Caki2 (cell line): ENCODE measurements around the gene NHP2. TPM values are rescaled to one million over a fixed set of nuclear protein-coding genes. Genes with fewer than 3 reads are reported as not detected.
"Not testable (repeated sequence)": the region's sequence is repeated elsewhere in the genome, so short reads cannot be mapped to it uniquely, and the experiment has no call there.

ENCODE experiments used
- DNase-seq: peaks from one replicate; pipeline ENCODE4 v3.0.0-alpha.2; 2015; ENCODE audit warnings: low read depth
- in situ Hi-C: cut with HindIII; loops from 2 replicates; pipeline ENCODE4 v1.10.0; 2016; ENCODE audit warnings: low sequenced_read_pairs, low pct_unique_long_range_greater_than_20kb, mixed read lengths
- total RNA-seq: library from RNA; depleted of rRNA; stranded (reverse); fragments of >200 nt; shearing (Covaris generic); gene quantifications from 2 replicates; pipeline ENCODE4 v1.2.3, GENCODE V29; 2014; ENCODE audit warnings: low replicate concordance

The NHP2 gene
- total RNA-seq, 1 experiment from 2014 or later, result 352 TPM

DNA sequence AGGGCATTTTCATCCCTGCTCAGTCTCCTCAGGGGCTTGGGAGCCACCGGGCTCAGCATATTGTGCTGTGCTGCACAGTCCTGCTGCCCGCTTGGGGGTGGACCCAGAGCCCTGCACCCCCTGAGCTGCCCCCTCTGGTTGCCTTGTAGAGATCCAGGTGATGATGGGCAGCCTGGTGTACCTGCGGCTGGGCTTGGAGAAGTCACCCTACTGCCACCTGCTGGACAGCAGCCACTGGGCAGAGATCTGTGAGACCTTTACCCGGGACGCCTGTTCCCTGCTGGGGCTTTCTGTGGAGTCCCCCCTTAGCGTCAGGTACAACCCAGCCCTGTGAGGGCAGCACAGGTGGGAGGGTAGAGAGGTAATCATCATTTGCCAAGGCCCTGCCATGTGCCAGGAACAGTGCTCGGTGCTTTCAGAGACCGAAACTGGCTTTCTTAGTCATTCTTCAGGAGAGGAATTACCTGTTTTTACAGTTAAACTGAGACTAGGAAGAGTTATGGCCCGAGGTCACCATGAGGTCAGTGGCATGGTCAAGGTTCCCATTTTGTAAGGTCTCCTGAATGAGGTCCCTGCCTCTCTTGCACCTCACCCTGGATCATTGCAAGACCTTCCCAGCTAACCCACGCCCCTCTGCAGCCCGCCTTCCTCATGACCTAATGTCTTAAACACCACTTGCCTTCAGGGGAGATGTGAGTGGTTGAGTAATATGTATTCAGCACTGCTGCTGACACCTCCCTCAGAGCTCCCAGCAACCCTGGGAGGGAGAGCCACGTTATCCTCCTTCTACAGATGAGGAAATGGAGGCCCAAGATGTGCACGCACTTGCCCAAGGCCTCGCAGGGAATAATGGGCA lies 7.5 kb downstream of the NHP2 start:
- DNase-seq, result peak; percentile 61
- in situ Hi-C loops, result no loop called here

- no peak for DNase-seq
- in situ Hi-C loops, result no loop called here
These were observed 9.8 kb downstream of the NHP2 start for GRCh38 chr5:178143901-178144300.

DNA sequence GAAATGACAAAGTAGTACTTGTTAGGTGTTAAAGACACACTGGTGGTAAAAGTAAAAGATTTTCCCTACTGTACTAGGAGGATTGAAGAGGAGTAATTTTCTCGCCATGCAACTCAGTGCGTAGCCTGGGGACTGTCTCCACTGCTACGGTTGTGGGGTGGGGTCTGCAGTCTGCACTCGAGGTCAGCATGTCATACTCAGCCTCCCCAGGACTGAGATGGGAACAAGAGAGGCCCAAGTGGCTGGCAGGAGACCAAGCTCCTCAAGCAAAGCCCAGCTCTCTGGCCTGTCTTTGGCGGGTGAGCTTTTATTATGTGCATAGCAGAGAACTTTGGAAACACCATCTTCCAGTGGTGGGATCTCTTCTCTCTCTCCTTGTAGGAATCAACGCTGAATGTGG lies 10.4 kb downstream of the NHP2 start:
- in situ Hi-C loops, result no loop called here
- no peak for DNase-seq

- in situ Hi-C loops, result no loop called here
- no peak for DNase-seq
These were observed 11.0 kb downstream of the NHP2 start for GRCh38 chr5:178142642-178143041.

- DNase-seq, result no peak
- in situ Hi-C loops, result no loop called here
These were observed 12.1 kb downstream of the NHP2 start for GRCh38 chr5:178141550-178141949.

DNA sequence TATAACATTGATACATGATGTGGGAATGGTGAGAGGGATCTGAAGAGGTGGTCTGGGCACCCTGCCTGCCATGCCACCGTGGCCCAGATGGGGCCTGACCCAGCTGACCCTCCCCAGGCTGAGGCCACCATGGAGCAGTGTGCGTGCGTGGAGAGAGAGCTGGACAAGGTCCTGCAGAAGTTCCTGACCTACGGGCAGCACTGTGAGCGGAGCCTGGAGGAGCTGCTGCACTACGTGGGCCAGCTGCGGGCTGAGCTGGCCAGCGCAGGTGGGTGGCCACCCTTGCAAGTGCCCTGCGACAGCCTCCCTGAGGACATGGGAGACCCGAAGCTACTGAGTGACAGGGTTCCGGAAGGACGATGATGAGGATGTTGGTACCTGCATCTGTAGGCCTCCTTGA lies 15.7 kb downstream of the NHP2 start:
- no peak for DNase-seq
- in situ Hi-C loops, result no loop called here

DNA sequence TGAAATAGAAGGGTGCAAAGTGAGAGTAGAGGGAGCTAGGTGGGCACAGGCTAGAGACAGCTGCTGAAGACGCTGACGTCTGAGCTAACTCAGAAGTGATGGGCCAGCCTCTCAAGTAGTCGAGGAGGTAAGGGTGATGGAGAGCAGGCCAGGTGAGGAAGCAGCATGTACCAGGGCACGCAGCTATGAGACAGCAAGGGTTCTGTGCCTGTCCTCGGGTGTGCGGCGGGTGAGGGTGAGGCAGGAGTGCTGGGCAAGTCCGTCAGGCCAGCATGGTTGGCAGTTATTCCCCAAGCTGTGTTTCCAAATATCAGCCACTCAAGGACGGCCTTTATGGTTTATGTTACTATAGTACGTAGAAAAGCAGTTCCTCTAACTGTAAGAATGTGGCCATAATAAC lies 16.7 kb downstream of the NHP2 start:
- DNase-seq, result no peak
- in situ Hi-C loops, result no loop called here

DNA sequence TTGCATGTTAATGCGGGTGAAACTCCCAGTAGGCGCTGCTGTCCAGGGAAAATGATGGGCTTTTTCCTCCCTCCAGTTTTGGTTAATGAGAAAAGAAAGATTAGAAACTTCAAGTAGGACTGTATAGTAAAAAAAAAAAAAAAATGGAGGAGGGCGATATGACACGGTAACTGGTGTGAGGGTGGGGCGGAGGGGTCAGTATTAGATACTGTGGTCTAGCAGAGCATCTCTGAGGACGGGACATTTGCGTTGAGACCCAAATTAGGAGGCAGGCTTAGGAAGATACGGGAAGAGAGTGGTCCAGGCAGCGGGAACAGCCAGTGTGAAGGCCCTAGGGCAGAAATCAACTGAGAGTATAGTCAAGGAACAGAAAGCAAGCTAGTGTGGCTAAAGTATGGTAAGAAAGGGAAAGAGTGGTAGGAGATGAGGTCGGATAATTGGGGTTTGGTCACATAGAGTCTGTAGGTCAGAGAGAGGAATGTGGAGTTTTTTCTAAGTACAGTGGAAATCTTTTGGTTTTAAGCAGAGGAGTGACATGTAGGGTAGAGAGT lies 22.2 kb downstream of the NHP2 start:
- no peak for DNase-seq
- in situ Hi-C loops, result no loop called here

- peak; percentile 85 for DNase-seq
- in situ Hi-C loops, result no loop called here
These were observed 22.9 kb downstream of the NHP2 start, which contains the start of gene RMND5B for GRCh38 chr5:178130576-178131445. Gene RMND5B (plus strand): TSS chr5:178131014. CDS start chr5:178138120, 7,106 bp downstream.

DNA sequence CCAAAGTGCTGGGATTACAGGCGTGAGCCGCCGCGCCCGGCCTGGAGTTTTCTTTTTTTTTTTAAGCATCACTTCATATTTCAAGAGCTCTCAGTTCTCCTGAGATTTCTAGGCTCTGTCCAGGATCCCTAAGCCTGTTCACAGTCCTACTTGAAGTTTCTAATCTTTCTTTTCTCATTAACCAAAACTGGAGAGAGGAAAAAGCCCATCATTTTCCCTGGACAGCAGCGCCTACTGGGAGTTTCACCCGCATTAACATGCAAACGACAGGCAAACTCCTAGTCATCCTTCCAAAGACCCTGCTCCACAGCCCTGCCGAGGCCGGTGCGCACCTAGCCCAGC lies 23.5 kb downstream of the NHP2 start:
- in situ Hi-C loops, result not testable (repeated sequence)

DNA sequence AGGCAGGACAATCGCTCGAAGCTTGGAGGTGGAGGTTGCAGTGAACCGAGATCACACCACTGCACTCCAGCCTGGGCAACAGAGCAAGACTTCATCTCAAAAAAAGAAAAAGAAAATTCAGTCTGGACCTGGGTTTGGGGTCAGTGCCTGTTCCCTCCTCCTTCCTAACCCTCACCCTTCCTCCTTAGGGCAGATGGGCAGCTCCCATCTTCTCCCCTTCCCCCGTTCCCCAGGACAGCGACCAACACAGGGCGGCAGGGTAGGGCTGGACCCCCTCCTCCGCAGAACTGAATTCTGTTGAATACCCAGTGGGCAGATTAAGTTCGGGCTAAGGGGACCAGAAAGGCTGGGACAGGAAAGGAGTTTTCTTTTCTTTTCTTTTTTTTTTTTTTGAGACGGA lies 24.4 kb downstream of the NHP2 start:
- no peak for DNase-seq
- in situ Hi-C loops, result no loop called here

More for the DNA sequence above, 23.5 kb downstream of the NHP2 start:
- not testable (repeated sequence) for DNase-seq

- in situ Hi-C loops, DNase-seq: not testable (repeated sequence)
These were observed 26.2 kb downstream of the NHP2 start for GRCh38 chr5:178127300-178128009.

DNA sequence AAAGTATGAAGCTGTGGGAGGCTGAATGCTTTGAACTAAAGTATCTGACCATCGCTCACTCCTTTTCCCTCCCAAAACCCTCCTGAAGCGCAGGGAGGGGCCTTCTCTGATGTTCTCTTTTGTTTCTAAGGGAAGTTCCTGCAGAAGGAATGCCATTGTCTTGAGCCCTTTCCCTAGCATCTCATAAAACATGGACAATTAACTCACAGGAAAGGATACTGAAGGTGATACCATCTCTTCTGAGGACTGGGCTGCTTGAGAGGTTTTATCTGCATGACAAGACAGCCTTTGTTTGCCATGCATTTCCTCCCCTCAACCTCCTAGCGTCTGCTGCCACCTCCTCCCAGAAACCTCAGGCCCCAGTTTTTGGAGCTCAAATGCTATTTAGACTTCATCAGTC lies 27.1 kb downstream of the NHP2 start:
- in situ Hi-C loops, result no loop called here

DNA sequence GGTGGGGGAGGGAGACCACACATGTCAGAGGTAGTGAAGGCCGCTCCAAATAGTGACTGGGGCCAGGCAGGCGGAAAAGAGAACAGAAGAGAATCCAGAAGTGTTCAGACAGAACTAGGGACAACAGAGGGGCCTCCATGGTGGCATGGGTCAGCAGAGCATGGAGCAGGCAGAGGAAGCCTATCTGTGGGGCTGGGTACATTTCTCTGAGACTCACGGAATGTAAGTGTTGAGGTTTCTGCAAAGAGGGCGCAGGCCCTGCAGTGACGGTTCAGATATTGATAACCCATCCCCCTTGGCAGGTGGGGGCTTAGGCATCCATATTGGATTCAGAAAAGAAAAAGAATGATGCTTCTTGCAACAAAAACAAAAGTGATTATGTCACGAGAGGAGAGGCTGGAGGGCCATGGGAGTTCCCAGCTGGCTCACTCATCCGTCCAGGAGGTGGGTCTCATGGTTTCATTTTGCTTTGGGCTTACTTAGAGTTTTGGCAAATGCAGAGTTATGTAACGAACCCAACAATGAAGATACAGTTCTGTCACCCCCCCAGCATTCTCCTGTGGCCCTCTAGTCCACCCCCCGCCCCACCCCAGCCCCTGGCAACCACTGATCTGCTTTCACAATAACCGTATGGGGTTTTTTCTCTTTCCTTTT lies 28.3 kb downstream of the NHP2 start:
- in situ Hi-C loops, result no loop called here
- no peak for DNase-seq

More for the DNA sequence above, 27.1 kb downstream of the NHP2 start:
- no peak for DNase-seq

- DNase-seq, result no peak
- in situ Hi-C loops, result no loop called here
These were observed 29.4 kb downstream of the NHP2 start for GRCh38 chr5:178123966-178124925.

GRCh38 chr5:178123094-178123965 lies 30.4 kb downstream of the NHP2 start:
- in situ Hi-C loops, result no loop called here
- no peak for DNase-seq
